Colonic mucosa (tissue), 4 donors: ENCODE data around the gene LTBP4. TPM values are rescaled to one million over a fixed set of nuclear protein-coding genes. Genes with fewer than 3 reads are reported as not detected.

Experiments
- DNase-seq: peaks from one replicate; pipeline ENCODE4 v3.0.0-alpha.2; 2020
- H3K27ac ChIP-seq: fragments of 200-600 bp; one replicate; pipeline ENCODE4 v1.8.0; 2021
- H3K27me3 ChIP-seq: fragments of 200-600 bp; one replicate; pipeline ENCODE4 v1.8.0; 2021
- H3K36me3 ChIP-seq: fragments of 200-600 bp; one replicate; pipeline ENCODE4 v1.8.0; 2021
- H3K4me1 ChIP-seq: fragments of 200-600 bp; one replicate; pipeline ENCODE4 v1.8.0; 2021; ENCODE audit warnings: mild to moderate bottlenecking
- H3K4me3 ChIP-seq: fragments of 200-600 bp; one replicate; pipeline ENCODE4 v1.8.0; 2021
- H3K9ac ChIP-seq, 2 donors: one replicate each; pipeline ENCODE4 v1.7.0; 2013; ENCODE audit warnings: control low read depth in 2 of 2, low read depth in 2 of 2, low read length in 2 of 2
- H3K9me3 ChIP-seq: fragments of 200-600 bp; one replicate; pipeline ENCODE4 v1.8.0; 2021
- intact Hi-C: fragments of 100-400 bp; cut with DNase I; formaldehyde crosslinking; loops from one replicate; pipeline ENCODE4 v1.14.1; 2022
- total RNA-seq, 2 donors: library from RNA; stranded (reverse); fragmentation: NEBNext Ultra II Directional in 1 of 2; extraction: Animal tissue kit (Norgen Biotek cat#: 25700) in 1 of 2; gene quantifications; one replicate each; pipeline ENCODE4 v1.2.1, GENCODE V29; 2021
- TF ChIP-seq, protein P1 (sequence below): fragments of 200-600 bp; IDR thresholded peaks from one replicate; pipeline ENCODE4 v1.8.0; 2022; ENCODE audit warnings: antibody characterized with exemption, mild to moderate bottlenecking
- donor health status: healthy.
- donor health status: DM: no; HTN: no; CAD: no.
- donor health status: DM: no; HTN: no; CAD: no.

The LTBP4 gene
- total RNA-seq, 2 donors from 2014 or later = 143 to 231 TPM

- Histone ChIP-seq H3K9me3 (no peaks in the 10 kb centered on the region), H3K4me3 (peak overlapping the region; percentile 23), H3K4me1 (peaks cover 43% of the 10 kb centered on the region), H3K27ac (peak overlapping the region; percentile 99), H3K36me3 (no peaks in the 10 kb centered on the region), H3K9ac (peak overlapping the region in 1 of 2 donors; percentile 83), H3K27me3 (peaks cover 16% of the 10 kb centered on the region)
- intact Hi-C loops = no loop called here
- DNase-seq = no peak
- TF ChIP-seq, protein P1, sequence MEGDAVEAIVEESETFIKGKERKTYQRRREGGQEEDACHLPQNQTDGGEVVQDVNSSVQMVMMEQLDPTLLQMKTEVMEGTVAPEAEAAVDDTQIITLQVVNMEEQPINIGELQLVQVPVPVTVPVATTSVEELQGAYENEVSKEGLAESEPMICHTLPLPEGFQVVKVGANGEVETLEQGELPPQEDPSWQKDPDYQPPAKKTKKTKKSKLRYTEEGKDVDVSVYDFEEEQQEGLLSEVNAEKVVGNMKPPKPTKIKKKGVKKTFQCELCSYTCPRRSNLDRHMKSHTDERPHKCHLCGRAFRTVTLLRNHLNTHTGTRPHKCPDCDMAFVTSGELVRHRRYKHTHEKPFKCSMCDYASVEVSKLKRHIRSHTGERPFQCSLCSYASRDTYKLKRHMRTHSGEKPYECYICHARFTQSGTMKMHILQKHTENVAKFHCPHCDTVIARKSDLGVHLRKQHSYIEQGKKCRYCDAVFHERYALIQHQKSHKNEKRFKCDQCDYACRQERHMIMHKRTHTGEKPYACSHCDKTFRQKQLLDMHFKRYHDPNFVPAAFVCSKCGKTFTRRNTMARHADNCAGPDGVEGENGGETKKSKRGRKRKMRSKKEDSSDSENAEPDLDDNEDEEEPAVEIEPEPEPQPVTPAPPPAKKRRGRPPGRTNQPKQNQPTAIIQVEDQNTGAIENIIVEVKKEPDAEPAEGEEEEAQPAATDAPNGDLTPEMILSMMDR = no peak
Measured at GRCh38 chr19:40604171-40604646, 3.0 kb downstream of the LTBP4 start.

DNA sequence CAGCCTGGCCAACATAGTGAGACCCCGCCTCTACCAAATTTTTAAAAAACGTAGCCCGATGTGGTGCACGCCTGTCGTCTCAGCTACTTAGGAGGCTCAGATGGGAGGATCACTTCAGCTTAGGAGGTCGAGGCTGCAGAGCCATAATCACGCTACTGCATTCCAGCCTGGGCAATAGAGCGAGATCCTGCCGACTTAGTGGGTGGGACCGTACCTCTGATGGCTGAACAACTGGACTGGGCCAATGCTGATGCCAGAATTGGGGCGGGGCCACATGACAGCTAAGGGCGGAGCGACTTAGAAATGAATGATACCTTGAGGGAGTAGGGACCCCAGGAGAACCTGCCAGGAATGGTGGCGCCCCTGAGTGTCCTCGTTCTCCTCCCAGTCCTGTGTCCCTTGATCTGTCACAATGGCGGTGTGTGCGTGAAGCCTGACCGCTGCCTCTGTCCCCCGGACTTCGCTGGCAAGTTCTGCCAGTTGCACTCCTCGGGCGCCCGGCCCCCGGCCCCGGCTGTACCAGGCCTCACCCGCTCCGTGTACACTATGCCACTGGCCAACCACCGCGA, 3.6 kb downstream of the LTBP4 start:
- H3K27ac ChIP-seq = peak overlapping the region; percentile 99
- H3K36me3 ChIP-seq = no peaks in the 10 kb centered on the region
- TF ChIP-seq, protein P1 = no peak
- peak overlapping the region; percentile 45 for H3K4me3 ChIP-seq
- peak overlapping the region; percentile 57 to 83 for H3K9ac ChIP-seq
- peaks cover 12% of the 10 kb centered on the region for H3K27me3 ChIP-seq
- peaks cover 47% of the 10 kb centered on the region for H3K4me1 ChIP-seq
- intact Hi-C loops = no loop called here
- H3K9me3 ChIP-seq = no peaks in the 10 kb centered on the region
- DNase-seq = peak; percentile 75

- peak overlapping the region; percentile 57 to 83 for H3K9ac ChIP-seq
- TF ChIP-seq, protein P1 = no peak
- H3K27ac ChIP-seq = peak overlapping the region; percentile 99
- intact Hi-C loops = no loop called here
- H3K27me3 ChIP-seq = peaks cover 5% of the 10 kb centered on the region
- DNase-seq = peak; percentile 95
- H3K4me1 ChIP-seq = peaks cover 50% of the 10 kb centered on the region
- no peaks in the 10 kb centered on the region for H3K36me3 ChIP-seq
- H3K9me3 ChIP-seq = no peaks in the 10 kb centered on the region
- H3K4me3 ChIP-seq = peak overlapping the region; percentile 45
Measured at GRCh38 chr19:40605216-40605971, 4.2 kb downstream of the LTBP4 start.

DNA sequence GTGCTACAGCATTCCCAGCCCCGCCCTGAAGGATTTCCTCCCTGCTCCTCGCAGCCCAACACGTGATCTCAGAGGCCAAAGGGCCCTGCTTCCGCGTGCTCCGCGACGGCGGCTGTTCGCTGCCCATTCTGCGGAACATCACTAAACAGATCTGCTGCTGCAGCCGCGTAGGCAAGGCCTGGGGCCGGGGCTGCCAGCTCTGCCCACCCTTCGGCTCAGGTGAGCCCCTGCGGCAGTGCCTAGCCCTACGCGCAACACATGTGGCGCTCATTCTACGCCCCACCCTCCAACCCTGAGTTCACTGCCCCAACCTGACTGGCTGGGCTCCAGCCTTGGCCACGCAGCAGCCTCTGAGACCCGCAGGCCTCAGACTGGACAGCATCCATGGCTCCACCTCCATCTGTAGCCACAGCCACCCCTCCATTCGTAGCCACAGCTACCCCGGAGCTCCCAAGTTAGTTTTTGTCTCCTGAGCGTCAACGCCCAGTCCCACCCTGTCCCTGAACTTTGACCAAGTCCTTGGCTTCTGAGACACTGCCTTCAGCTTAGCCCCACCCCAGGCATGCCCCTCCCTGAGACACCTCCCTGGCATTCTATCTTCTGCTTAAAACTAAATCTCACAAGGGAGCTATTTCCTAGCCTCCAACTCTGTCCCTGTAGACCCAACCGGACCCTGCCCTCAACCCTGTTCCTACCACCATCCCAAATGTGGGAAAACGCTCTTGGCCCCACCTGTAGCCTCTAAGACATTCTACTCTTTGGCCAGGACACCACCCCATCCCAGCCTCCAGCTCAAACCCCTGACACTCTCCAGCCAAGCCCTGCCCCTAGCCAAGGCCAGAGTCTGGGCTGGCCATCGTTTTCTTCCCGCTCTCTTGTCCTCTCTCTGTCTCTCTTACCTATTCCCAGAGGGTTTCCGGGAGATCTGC, 6.4 kb downstream of the LTBP4 start:
- DNase-seq = peak; percentile 89
- TF ChIP-seq, protein P1 = no peak
- no peaks in the 10 kb centered on the region for H3K36me3 ChIP-seq
- intact Hi-C loops = no loop called here
- H3K4me3 ChIP-seq = no peak overlapping the region
- H3K27me3 ChIP-seq = no peaks in the 10 kb centered on the region
- H3K9ac ChIP-seq = peak overlapping the region; percentile 38 to 46
- H3K27ac ChIP-seq = peak overlapping the region; percentile 99
- H3K4me1 ChIP-seq = peaks cover 46% of the 10 kb centered on the region
- no peaks in the 10 kb centered on the region for H3K9me3 ChIP-seq

GRCh38 chr19:40608240-40608621, 7.1 kb downstream of the LTBP4 start:
- Histone ChIP-seq H3K27ac (peak overlapping the region; percentile 99), H3K9ac (peak overlapping the region in 1 of 2 donors; percentile 38), H3K4me1 (peaks cover 40% of the 10 kb centered on the region), H3K36me3 (no peaks in the 10 kb centered on the region), H3K27me3 (no peaks in the 10 kb centered on the region), H3K9me3 (no peaks in the 10 kb centered on the region), H3K4me3 (no peak overlapping the region)
- intact Hi-C loops = no loop called here
- DNase-seq = no peak
- TF ChIP-seq, protein P1 = no peak
